Body of pancreas (tissue), 4 donors: ENCODE measurements around the gene NXPH4. TPM values are rescaled to one million over a fixed set of nuclear protein-coding genes. Genes with fewer than 3 reads are reported as not detected.

ENCODE experiments used
- ATAC-seq: fragments of 150-250 bp; one replicate; pipeline ENCODE4 v1.9.1; 2016
- DNase-seq, 4 donors: peaks; one replicate each; pipeline ENCODE4 v3.0.0-alpha.2; 2019
- H3K27ac ChIP-seq, 4 donors: fragments of 200-600 bp; sonication (generic); 1 replicate in 3 of 4; 2 replicates in 1 of 4; pipeline versions ENCODE4 v1.5.1 to v1.6.1; 2016 to 2019; ENCODE audit warnings: mild to moderate bottlenecking in 1 of 4, mixed read lengths in 1 of 4, moderate library complexity in 1 of 4
- H3K27me3 ChIP-seq, 2 donors: fragments of 200-600 bp; sonication (generic); one replicate each; pipeline ENCODE4 v1.6.0; 2016; ENCODE audit warnings: mild to moderate bottlenecking in 1 of 2
- H3K36me3 ChIP-seq, 2 donors: fragments of 200-600 bp; sonication (generic); replicated peaks in 1 of 2; 2 replicates each; pipeline ENCODE4 v1.5.1; 2016; ENCODE audit warnings: low read depth in 2 of 2; ENCODE audit not compliant: insufficient read depth in 1 of 2
- H3K4me1 ChIP-seq: fragments of 200-600 bp; sonication (generic); one replicate; pipeline ENCODE4 v1.6.0; 2016
- H3K4me3 ChIP-seq, 2 donors: fragments of 200-600 bp; sonication (generic); 1 replicate in 1 of 2; 2 replicates in 1 of 2; pipeline ENCODE4 v1.5.1; 2016 to 2019
- H3K9me3 ChIP-seq, 3 donors: fragments of 200-600 bp; sonication (generic); 1 replicate in 2 of 3; 2 replicates in 1 of 3; pipeline ENCODE4 v1.5.1; 2016
- POLR2A ChIP-seq, 3 donors: fragments of 450-650 bp; IDR thresholded peaks; one replicate each; pipeline ENCODE4 v1.6.1; 2016; ENCODE audit warnings: antibody characterized with exemption in 3 of 3, mild to moderate bottlenecking in 2 of 3
- WGBS, 2 donors: methylation state at CpG; one replicate each; pipeline ENCODE4 v1.1.5; 2017; 5-methylcytosine and 5-hydroxymethylcytosine counted together
- intact Hi-C: fragments of 100-400 bp; cut with DNase I; formaldehyde crosslinking; loops from one replicate; pipeline ENCODE4 v1.15.1; 2023
- total RNA-seq, 2 donors: library from RNA; depleted of rRNA; stranded (reverse); fragments of >200 nt; gene quantifications; one replicate each; pipeline ENCODE4 v1.1.0, GENCODE V29; 2016
- TF ChIP-seq, protein P1 (sequence below), 7 experiments: fragments of 450-650 bp in 4 of 7; fragments of 200-600 bp in 3 of 7; sonication (generic) in 3 of 7; IDR thresholded peaks; one replicate each; pipeline ENCODE4 v1.5.1; 2016 to 2019; ENCODE audit warnings: antibody characterized with exemption in 7 of 7

Gene NXPH4
- total RNA-seq, 2 donors from 2014 or later = 2.9 to 4.6 TPM

DNA sequence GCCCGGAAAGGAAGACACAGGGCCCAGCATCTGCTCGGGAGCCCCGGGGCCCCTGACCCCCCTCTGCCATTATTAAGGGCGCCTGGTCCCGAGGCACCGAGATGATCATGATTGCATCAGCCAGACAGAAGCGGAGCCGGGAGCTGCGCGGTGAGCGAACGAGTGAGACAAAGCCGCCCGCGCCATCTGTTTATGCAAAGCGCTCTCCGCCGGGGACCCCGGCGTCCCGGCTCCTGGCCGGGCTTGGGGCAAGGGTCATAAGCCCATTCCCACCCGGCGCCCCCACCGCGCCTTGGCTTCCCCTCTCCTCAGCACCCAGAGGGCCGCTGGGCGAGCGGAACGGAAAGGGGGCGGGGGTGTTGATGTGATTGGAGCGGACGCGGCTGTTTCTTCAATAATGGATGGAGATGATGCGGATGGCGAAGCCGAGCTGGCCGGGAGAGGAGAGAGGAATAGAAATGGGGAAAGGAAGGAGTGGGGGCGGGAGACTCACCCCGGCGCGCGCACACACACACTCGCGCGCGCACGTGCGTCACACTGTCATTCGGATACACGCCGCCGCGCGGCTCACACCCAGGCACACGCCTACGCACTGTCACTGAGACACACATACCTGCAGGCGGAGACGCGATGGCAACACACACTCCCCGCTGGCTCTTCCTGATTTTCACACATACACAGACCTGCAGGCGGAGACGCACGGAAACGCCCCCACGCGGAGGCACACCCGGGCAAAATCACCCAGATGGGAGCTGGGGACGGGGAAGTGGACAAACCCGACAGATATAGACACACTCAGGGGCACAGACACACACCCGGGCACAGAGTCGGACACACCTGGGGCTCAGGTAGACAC lies 23.7 kb downstream of the NXPH4 start:
- ATAC-seq = no peak
- Histone ChIP-seq H3K4me3 (peak overlapping the region in 1 of 2 donors; percentile 33), H3K4me1 (peaks cover 61% of the 10 kb centered on the region), H3K27me3 (peaks cover 0 to 22% of the 10 kb centered on the region in 2 donors), H3K36me3 (no peaks in the 10 kb centered on the region), H3K9me3 (no peaks in the 10 kb centered on the region), H3K27ac (no peak overlapping the region)
- WGBS, 2 donors = 0 to 2% methylated on average over 47 to 70 of the region's 72 CpGs
- peak; percentile 39 to 54 (median 53) for DNase-seq
- intact Hi-C loops = no loop called here
- TF ChIP-seq, protein P1, sequence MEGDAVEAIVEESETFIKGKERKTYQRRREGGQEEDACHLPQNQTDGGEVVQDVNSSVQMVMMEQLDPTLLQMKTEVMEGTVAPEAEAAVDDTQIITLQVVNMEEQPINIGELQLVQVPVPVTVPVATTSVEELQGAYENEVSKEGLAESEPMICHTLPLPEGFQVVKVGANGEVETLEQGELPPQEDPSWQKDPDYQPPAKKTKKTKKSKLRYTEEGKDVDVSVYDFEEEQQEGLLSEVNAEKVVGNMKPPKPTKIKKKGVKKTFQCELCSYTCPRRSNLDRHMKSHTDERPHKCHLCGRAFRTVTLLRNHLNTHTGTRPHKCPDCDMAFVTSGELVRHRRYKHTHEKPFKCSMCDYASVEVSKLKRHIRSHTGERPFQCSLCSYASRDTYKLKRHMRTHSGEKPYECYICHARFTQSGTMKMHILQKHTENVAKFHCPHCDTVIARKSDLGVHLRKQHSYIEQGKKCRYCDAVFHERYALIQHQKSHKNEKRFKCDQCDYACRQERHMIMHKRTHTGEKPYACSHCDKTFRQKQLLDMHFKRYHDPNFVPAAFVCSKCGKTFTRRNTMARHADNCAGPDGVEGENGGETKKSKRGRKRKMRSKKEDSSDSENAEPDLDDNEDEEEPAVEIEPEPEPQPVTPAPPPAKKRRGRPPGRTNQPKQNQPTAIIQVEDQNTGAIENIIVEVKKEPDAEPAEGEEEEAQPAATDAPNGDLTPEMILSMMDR (IDR thresholded peaks at IDR 0.05) = peak in 3 of 7 experiments; percentile 9 to 31 (median 12)
- TF ChIP-seq POLR2A (IDR thresholded peaks at IDR 0.05) = no peak

DNA sequence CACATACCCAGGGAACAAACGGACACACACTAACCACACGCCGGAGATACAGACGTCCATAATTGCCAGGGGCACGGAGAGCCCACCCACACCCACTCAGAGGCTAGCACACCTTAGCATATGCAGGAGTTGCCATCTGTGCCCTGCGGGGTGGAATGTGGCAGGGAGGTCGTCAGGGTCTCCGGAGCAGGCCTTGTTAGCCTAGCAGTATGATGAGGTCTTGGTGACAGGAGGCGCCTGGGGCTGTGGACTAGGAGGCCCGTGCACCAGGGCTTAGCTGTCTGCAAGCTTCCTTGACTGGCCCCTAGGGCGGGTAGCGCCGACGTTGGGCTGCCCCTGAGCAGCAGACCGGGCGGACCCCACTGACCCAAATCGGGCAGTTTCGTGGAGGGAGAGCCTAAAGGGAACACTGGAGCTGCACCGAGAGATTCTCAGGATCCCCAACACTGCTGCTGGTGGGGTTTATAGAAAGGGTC lies 24.4 kb downstream of the NXPH4 start:
- no peaks in the 10 kb centered on the region for H3K36me3 ChIP-seq
- no peaks in the 10 kb centered on the region for H3K9me3 ChIP-seq
- ATAC-seq (no peak), DNase-seq (no peak)
- peaks cover 0 to 22% of the 10 kb centered on the region in 2 donors for H3K27me3 ChIP-seq
- H3K27ac ChIP-seq = no peak overlapping the region
- TF ChIP-seq, protein P1 (IDR thresholded peaks at IDR 0.05) = no peak
- no peak for TF ChIP-seq POLR2A (IDR thresholded peaks at IDR 0.05)
- WGBS, 2 donors = 25% methylated on average over 19 of the region's 19 CpGs; no CpG with 5 or more reads in 1 of the 2 donors
- no peak overlapping the region for H3K4me3 ChIP-seq
- intact Hi-C loops = no loop called here
- peaks cover 61% of the 10 kb centered on the region for H3K4me1 ChIP-seq

DNA sequence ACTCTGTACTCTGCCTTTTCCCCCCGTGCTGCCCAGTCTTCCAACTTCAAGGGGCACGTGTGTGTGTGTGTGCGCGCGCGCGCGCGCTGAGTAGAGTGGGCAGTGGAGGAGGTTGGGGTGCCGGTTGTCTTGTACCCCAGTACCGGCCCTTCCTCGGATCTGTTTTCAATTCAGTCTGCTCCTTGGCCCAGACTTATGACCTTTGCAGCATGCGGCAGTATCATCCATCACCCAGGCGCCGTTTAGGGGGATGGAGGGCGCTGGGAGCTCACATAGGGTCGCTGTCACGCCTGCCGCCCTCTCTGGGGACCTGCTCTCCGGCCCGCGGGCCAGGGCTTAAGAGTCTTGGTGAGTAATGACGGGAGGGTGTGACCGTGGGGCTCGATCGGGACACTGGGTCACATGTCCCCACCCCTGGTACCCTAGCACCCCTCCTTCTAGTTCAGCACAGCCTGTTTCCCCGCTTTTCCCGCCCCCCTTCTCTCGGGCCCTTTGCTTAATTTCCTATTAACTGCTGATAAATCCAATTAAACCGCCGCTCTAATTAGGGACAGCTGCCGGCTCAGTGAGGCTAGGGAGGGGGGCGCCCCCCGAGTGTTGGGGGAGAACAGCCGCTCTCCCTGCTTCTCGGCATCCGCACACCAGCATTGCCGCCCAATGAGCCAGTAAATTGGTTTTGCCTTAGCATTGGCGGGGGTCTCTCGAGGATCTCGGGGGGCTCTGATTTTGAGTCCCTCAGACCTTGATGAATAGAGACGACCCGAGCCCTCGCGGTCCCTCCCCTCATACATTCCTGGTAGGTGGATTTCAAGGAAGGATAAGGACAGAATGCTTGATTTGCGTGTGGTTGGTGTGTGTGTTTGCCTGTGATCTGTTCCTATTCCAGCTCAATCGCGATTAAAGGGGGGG lies 25.1 kb downstream of the NXPH4 start:
- DNase-seq (no peak), ATAC-seq (no peak)
- no peaks in the 10 kb centered on the region for H3K36me3 ChIP-seq
- no peak overlapping the region for H3K27ac ChIP-seq
- peaks cover 61% of the 10 kb centered on the region for H3K4me1 ChIP-seq
- TF ChIP-seq, protein P1 (IDR thresholded peaks at IDR 0.05) = no peak
- TF ChIP-seq POLR2A (IDR thresholded peaks at IDR 0.05) = no peak
- no peaks in the 10 kb centered on the region for H3K9me3 ChIP-seq
- 14 to 22% methylated on average over 29 to 46 of the region's 48 CpGs for WGBS, 2 donors
- peaks cover 0 to 22% of the 10 kb centered on the region in 2 donors for H3K27me3 ChIP-seq
- intact Hi-C loops = no loop called here
- no peak overlapping the region for H3K4me3 ChIP-seq

DNA sequence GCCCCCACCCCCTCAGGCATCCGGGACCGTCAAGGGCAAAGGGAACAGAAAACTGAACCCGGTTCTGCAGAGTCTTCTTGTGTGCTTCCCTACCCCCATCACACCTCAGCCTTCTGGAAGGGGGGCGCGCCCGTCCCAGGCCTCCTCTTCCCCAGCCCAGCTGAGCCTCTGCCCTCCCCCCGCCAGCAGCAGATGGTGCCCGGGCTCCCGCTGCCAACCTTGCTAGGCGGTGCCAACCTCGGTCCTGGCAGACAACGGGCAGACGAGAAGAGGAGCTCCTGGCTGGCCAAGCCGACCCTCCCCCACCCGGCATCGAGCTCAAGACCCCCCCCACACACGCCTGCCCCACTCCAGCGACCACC lies 25.7 kb downstream of the NXPH4 start:
- no peak for TF ChIP-seq POLR2A (IDR thresholded peaks at IDR 0.05)
- TF ChIP-seq, protein P1 (IDR thresholded peaks at IDR 0.05) = no peak
- Histone ChIP-seq H3K4me1 (peaks cover 61% of the 10 kb centered on the region), H3K9me3 (no peaks in the 10 kb centered on the region), H3K36me3 (no peaks in the 10 kb centered on the region), H3K27ac (peak overlapping the region in 1 of 4 donors; percentile 32), H3K4me3 (no peak overlapping the region), H3K27me3 (peaks cover 0 to 22% of the 10 kb centered on the region in 2 donors)
- ATAC-seq = no peak
- intact Hi-C loops = no loop called here
- DNase-seq = peak; percentile 54 to 76 (median 66)
- WGBS, 2 donors = 0% methylated on average over 5 to 18 of the region's 18 CpGs
